A673 (cell line): ENCODE data around the gene LRRC4B.
"Not testable (repeated sequence)": the region's sequence is repeated elsewhere in the genome, so short reads cannot be mapped to it uniquely, and the experiment has no call there.

Experiments
- EZH2 ChIP-seq: fragments of 200-600 bp; sonication (generic); IDR thresholded peaks from 2 replicates; pipeline ENCODE4 v1.6.1; 2017; ENCODE audit warnings: borderline replicate concordance, low read depth, mild to moderate bottlenecking, mixed read lengths, antibody characterized with exemption, low read length; ENCODE audit not compliant: poor library complexity, severe bottlenecking
- TF ChIP-seq, protein P1 (sequence below): fragments of 300-800, 200-600 bp; sonication (generic); conservative IDR thresholded peaks from 2 replicates; pipeline ENCODE4 v1.5.1; 2017; ENCODE audit warnings: low read depth, mild to moderate bottlenecking, antibody characterized with exemption, low read length, moderate library complexity, mixed read lengths

DNA sequence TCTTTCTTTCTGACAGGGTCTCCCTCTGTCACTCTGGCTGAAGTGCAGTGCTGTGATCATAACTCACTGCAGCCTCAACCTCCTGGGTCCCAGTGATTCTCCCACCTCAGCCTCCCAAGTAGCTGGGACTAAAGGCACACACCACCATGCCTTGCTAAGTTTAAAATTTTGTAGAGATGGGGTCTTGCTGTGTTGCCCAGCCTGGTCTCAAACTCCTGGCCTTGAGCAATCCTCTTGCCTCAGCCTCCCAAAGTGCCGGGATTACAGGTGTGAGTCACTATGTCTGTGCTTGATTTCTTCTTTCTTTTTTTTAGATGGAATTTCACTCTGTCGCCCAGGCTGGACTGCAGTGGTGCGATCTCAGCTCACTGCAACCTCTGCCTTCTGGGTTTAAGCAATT is 40.2 kb downstream of the LRRC4B start:
- TF ChIP-seq, protein P1, sequence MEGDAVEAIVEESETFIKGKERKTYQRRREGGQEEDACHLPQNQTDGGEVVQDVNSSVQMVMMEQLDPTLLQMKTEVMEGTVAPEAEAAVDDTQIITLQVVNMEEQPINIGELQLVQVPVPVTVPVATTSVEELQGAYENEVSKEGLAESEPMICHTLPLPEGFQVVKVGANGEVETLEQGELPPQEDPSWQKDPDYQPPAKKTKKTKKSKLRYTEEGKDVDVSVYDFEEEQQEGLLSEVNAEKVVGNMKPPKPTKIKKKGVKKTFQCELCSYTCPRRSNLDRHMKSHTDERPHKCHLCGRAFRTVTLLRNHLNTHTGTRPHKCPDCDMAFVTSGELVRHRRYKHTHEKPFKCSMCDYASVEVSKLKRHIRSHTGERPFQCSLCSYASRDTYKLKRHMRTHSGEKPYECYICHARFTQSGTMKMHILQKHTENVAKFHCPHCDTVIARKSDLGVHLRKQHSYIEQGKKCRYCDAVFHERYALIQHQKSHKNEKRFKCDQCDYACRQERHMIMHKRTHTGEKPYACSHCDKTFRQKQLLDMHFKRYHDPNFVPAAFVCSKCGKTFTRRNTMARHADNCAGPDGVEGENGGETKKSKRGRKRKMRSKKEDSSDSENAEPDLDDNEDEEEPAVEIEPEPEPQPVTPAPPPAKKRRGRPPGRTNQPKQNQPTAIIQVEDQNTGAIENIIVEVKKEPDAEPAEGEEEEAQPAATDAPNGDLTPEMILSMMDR = not testable (repeated sequence)
- not testable (repeated sequence) for TF ChIP-seq EZH2
